K562 (cell line): ENCODE data around the gene NKX1-2. TPM values are rescaled to one million over a fixed set of nuclear protein-coding genes. Genes with fewer than 3 reads are reported as not detected.

Experiments
- ATAC-seq: fragments of 200-7000 bp; cut with Tn5 transposase; 3 replicates; pipeline ENCODE4 v1.9.1; 2020; ENCODE audit warnings: moderate library complexity
- BruUV-seq: library from RNA; stranded (reverse); fragments of 400-500 nt; replicated peaks from 2 replicates; lab custom pipeline; 2021; lab: Mats Ljungman, UMichigan
- CTCF ChIA-PET: fragments of 300-600 bp; formaldehyde crosslinking; extraction: SDS; loops from one replicate; lab custom pipeline; 2021; ENCODE audit warnings: low intra/inter-chr PET ratio; lab: Yijun Ruan, JAX
- POLR2A ChIA-PET: fragments of 300-600, 350-650 bp; sonication (Branson Sonifier 250); formaldehyde crosslinking; extraction: SDS; loops from one replicate; lab custom pipeline; 2021; ENCODE audit warnings: antibody characterized with exemption, inconsistent platforms; lab: Yijun Ruan, JAX
- DNase-seq, 4 experiments: peaks; one replicate each; pipeline versions ENCODE4 v3.0.0 to v3.0.0-alpha.2; 2011 to 2018; ENCODE audit warnings: low spot score in 3 of 4, mixed read lengths in 3 of 4; ENCODE audit errors: extremely low read depth in 1 of 4
- FAIRE-seq: peaks from 2 replicates; lab custom pipeline; 2011; peaks lifted over from hg19 to GRCh38; lab: Jason Lieb, UNC
- H2AFZ ChIP-seq: 2 replicates; pipeline ENCODE4 v1.6.0; 2011; ENCODE audit warnings: low read depth, low read length, control low read depth, inconsistent platforms
- H3K27ac ChIP-seq: fragments of 200-600 bp; 3 replicates; pipeline ENCODE4 v1.8.0; 2011; ENCODE audit warnings: low read depth, mild to moderate bottlenecking, control low read depth, inconsistent platforms, low read length, moderate library complexity, mixed read lengths; ENCODE audit errors: extremely low read depth
- H3K27me3 ChIP-seq, 2 experiments: fragments of 300-600 bp in 1 of 2; 2 replicates in 1 of 2; 3 replicates in 1 of 2; pipeline versions ENCODE4 v1.6.0 to v1.8.0; 2011; ENCODE audit warnings: inconsistent platforms in 2 of 2, low read length in 2 of 2, mild to moderate bottlenecking in 1 of 2, mixed read lengths in 1 of 2, moderate library complexity in 1 of 2; ENCODE audit not compliant: control insufficient read depth in 2 of 2, insufficient read depth in 2 of 2
- H3K36me3 ChIP-seq: fragments of 300-600 bp; 3 replicates; pipeline ENCODE4 v1.8.0; 2011; ENCODE audit warnings: mild to moderate bottlenecking, low read length, inconsistent platforms; ENCODE audit not compliant: control insufficient read depth, insufficient read depth
- H3K4me1 ChIP-seq, 2 experiments: fragments of 200-600 bp in 1 of 2; replicated peaks in 1 of 2; 2 replicates in 1 of 2; 3 replicates in 1 of 2; pipeline versions ENCODE4 v1.5.1 to v1.8.0; 2011; ENCODE audit warnings: inconsistent platforms in 2 of 2, low read length in 2 of 2, mild to moderate bottlenecking in 1 of 2, mixed read lengths in 1 of 2, moderate library complexity in 1 of 2; ENCODE audit not compliant: control insufficient read depth in 2 of 2, insufficient read depth in 2 of 2
- H3K4me2 ChIP-seq: 2 replicates; pipeline ENCODE4 v1.6.1; 2011; ENCODE audit warnings: low read length, control low read depth, inconsistent platforms, mixed read lengths; ENCODE audit not compliant: insufficient read depth
- H3K4me3 ChIP-seq: fragments of 200-600 bp; sonication (generic), shearing (Covaris generic); 2 replicates; pipeline ENCODE4 v1.5.1; 2016; ENCODE audit warnings: control low read depth, inconsistent platforms
- H3K79me2 ChIP-seq: fragments of 200-600 bp; 3 replicates; pipeline ENCODE4 v1.8.0; 2011; ENCODE audit warnings: low read length, inconsistent platforms; ENCODE audit not compliant: control insufficient read depth, insufficient read depth
- H3K9ac ChIP-seq, 2 experiments: 2 replicates each; pipeline versions ENCODE4 v1.6.0 to v1.6.1; 2011; ENCODE audit warnings: low read depth in 2 of 2, low read length in 2 of 2, control low read depth in 1 of 2, inconsistent platforms in 1 of 2, mild to moderate bottlenecking in 1 of 2, mixed read lengths in 1 of 2; ENCODE audit not compliant: insufficient read depth in 1 of 2
- H3K9me1 ChIP-seq: one replicate; pipeline ENCODE4 v1.6.0; 2011; ENCODE audit warnings: inconsistent platforms, mild to moderate bottlenecking, low read length, moderate library complexity; ENCODE audit not compliant: control insufficient read depth, insufficient read depth
- H3K9me3 ChIP-seq: replicated peaks from 2 replicates; pipeline ENCODE4 v1.5.1; 2011; ENCODE audit warnings: low read depth, low read length, inconsistent platforms; ENCODE audit not compliant: control insufficient read depth, insufficient read depth
- H4K20me1 ChIP-seq: replicated peaks from 2 replicates; pipeline ENCODE4 v1.6.1; 2011; ENCODE audit warnings: low read length, inconsistent platforms, mixed read lengths; ENCODE audit not compliant: control insufficient read depth, insufficient read depth
- C11orf30 ChIP-seq: fragments of 450-650 bp; IDR thresholded peaks from 2 replicates; pipeline ENCODE4 v1.6.1; 2016; ENCODE audit warnings: low read depth, mild to moderate bottlenecking
- E2F6 ChIP-seq, 2 experiments: IDR thresholded peaks; 2 replicates each; pipeline ENCODE4 v1.6.1; 2011; ENCODE audit warnings: borderline replicate concordance in 1 of 2, control low read depth in 1 of 2, low read depth in 1 of 2, low read length in 1 of 2, mild to moderate bottlenecking in 1 of 2, mixed read lengths in 1 of 2, moderate library complexity in 1 of 2; ENCODE audit not compliant: insufficient read depth in 1 of 2, insufficient read length in 1 of 2, poor library complexity in 1 of 2, severe bottlenecking in 1 of 2; ENCODE audit errors: extremely low read depth in 1 of 2
- EP300 ChIP-seq: IDR thresholded peaks from 2 replicates; pipeline ENCODE4 v1.6.1; 2012; ENCODE audit warnings: low read length, improper control_type of control experiment
- EZH2 ChIP-seq: IDR thresholded peaks from 2 replicates; pipeline ENCODE4 v1.6.1; 2012; ENCODE audit warnings: low read depth, mild to moderate bottlenecking, inconsistent platforms, low read length, borderline replicate concordance
- HDAC1 ChIP-seq, 2 experiments: fragments of 450-650 bp; IDR thresholded peaks; 2 replicates each; pipeline ENCODE4 v1.6.1; 2016 to 2017; ENCODE audit warnings: inconsistent platforms in 1 of 2, mild to moderate bottlenecking in 1 of 2, moderate library complexity in 1 of 2
- HDGF ChIP-seq: fragments of 450-650 bp; IDR thresholded peaks from 2 replicates; pipeline ENCODE4 v1.6.1; 2016
- JUND ChIP-seq, 2 experiments: IDR thresholded peaks; 2 replicates in 1 of 2; 3 replicates in 1 of 2; pipeline ENCODE4 v1.6.1; 2011; ENCODE audit warnings: borderline replicate concordance in 2 of 2, low read depth in 2 of 2, low read length in 2 of 2, improper control_type of control experiment in 1 of 2, missing biosample characterization in 1 of 2, missing genetic modification characterization in 1 of 2, missing genetic modification reagents in 1 of 2
- MAFF ChIP-seq: IDR thresholded peaks from 2 replicates; pipeline ENCODE4 v1.6.1; 2012; ENCODE audit warnings: low read length, improper control_type of control experiment
- MAFK ChIP-seq: IDR thresholded peaks from 2 replicates; pipeline ENCODE4 v1.6.1; 2011; ENCODE audit warnings: low read length, improper control_type of control experiment
- NBN ChIP-seq: fragments of 450-650 bp; IDR thresholded peaks from 2 replicates; pipeline ENCODE4 v1.6.1; 2016; ENCODE audit warnings: low read depth, mild to moderate bottlenecking
- NCOA2 ChIP-seq, 2 experiments: fragments of 450-650 bp; IDR thresholded peaks; 2 replicates each; pipeline ENCODE4 v1.6.1; 2018; ENCODE audit warnings: mild to moderate bottlenecking in 2 of 2, moderate library complexity in 1 of 2; ENCODE audit not compliant: partially characterized antibody in 2 of 2
- NCOR1 ChIP-seq: fragments of 450-650 bp; IDR thresholded peaks from 2 replicates; pipeline ENCODE4 v1.6.1; 2016; ENCODE audit warnings: mild to moderate bottlenecking, moderate library complexity
- NFIC ChIP-seq: fragments of 450-650 bp; IDR thresholded peaks from 2 replicates; pipeline ENCODE4 v1.6.1; 2017; ENCODE audit warnings: mild to moderate bottlenecking, inconsistent platforms
- PHTF2 ChIP-seq: fragments of 250-450 bp; sonication (Bioruptor Pico); IDR thresholded peaks from 2 replicates; pipeline ENCODE4 v1.5.0; 2021; ENCODE audit warnings: mild to moderate bottlenecking
- TAL1 ChIP-seq: fragments of 450-650 bp; IDR thresholded peaks from 2 replicates; pipeline ENCODE4 v1.6.1; 2016; ENCODE audit warnings: mild to moderate bottlenecking
- TFAP4 ChIP-seq: sonication (generic); formaldehyde crosslinking; IDR thresholded peaks from 2 replicates; pipeline ENCODE4 v1.8.0; 2022; ENCODE audit warnings: missing genetic modification reagents, mild to moderate bottlenecking, moderate library complexity, borderline replicate concordance
- TRIM24 ChIP-seq, 2 experiments: fragments of 450-650 bp; IDR thresholded peaks; 2 replicates each; pipeline ENCODE4 v1.6.1; 2016
- YY1 ChIP-seq, 3 experiments: IDR thresholded peaks; 2 replicates each; pipeline ENCODE4 v1.6.1; 2011; ENCODE audit warnings: low read length in 2 of 3, mild to moderate bottlenecking in 2 of 3, moderate library complexity in 2 of 3, borderline replicate concordance in 1 of 3, control low read depth in 1 of 3, low read depth in 1 of 3; ENCODE audit not compliant: insufficient read depth in 3 of 3, insufficient replicate concordance in 2 of 3, control insufficient read depth in 1 of 3, insufficient read length in 1 of 3; ENCODE audit errors: extremely low read depth in 1 of 3
- ZNF316 ChIP-seq: fragments of 450-650 bp; IDR thresholded peaks from 2 replicates; pipeline ENCODE4 v1.6.1; 2016
- ZNF41 ChIP-seq: fragments of 250-450 bp; sonication (Bioruptor Pico); conservative IDR thresholded peaks from 2 replicates; pipeline ENCODE4 v1.4.0; 2020; ENCODE audit warnings: mild to moderate bottlenecking
- ZNF695 ChIP-seq: fragments of 450-650 bp; formaldehyde crosslinking; IDR thresholded peaks from 2 replicates; pipeline ENCODE4 v1.4.0; 2020; ENCODE audit warnings: mild to moderate bottlenecking, moderate library complexity
- WGBS: fragments of 100-300 bp; shearing (Covaris generic); methylation state at CpG from one replicate; pipeline ENCODE4 v1.1.6; 2016; ENCODE audit warnings: low coverage, mixed read lengths; ENCODE audit not compliant: insufficient coverage; ENCODE audit errors: missing lambda C conversion rate; 5-methylcytosine and 5-hydroxymethylcytosine counted together
- in situ Hi-C: fragments of 300-500 bp; cut with MboI; formaldehyde crosslinking; loops from 4 replicates; pipeline ENCODE4 v1.15.0; 2018; ENCODE audit warnings: inconsistent platforms, mixed read lengths
- intact Hi-C: fragments of 100-400 bp; cut with micrococcal nuclease; formaldehyde crosslinking; loops from 2 replicates; pipeline ENCODE4 v1.14.2; 2022
- polyA plus RNA-seq, 8 experiments: library from polyadenylated mRNA; depleted of rRNA in 4 of 8; stranded (reverse) in 5 of 8; unstranded in 3 of 8; fragments of >200 nt; fragmentation: Nextera tagmentation in 2 of 8; fragmentation: Illumina TruSeq in 1 of 8; extraction: Ambion mirVana in 2 of 8; extraction: Trizol in 1 of 8; gene quantifications; 2 replicates each; pipeline versions ENCODE4 v1.2.1 to v1.2.3, GENCODE V29; 2011 to 2014; ENCODE audit warnings: inconsistent platforms in 1 of 8, missing spikeins in 1 of 8
- total RNA-seq, 7 experiments: library from RNA; depleted of rRNA in 6 of 7; stranded (reverse); fragments of >200 nt in 6 of 7; fragmentation: Illumina TruSeq in 2 of 7; extraction: Trizol in 2 of 7; gene quantifications; 2 replicates each; pipeline versions ENCODE4 v1.2.1 to v1.2.3, GENCODE V29; 2011 to 2021; ENCODE audit warnings: low replicate concordance in 1 of 7

The NKX1-2 gene
- total and polyA plus RNA-seq, 9 of the 15 experiments (the other 6 are each of a cell fraction or from before 2014, with no cell fraction given) = not detected

GRCh38 chr10:124420254-124420653, 29.6 kb downstream of the NKX1-2 start:
- WGBS = 0% methylated on average over 1 of the region's 1 CpG
- CTCF ChIA-PET = no interaction called here
- in situ Hi-C loops (no loop called here), intact Hi-C loops (loop anchor here (2.0 to 5.0 kb wide), 2 partner anchors 37 to 67 kb away; no protein-coding TSS in a partner anchor)
- Histone ChIP-seq H3K79me2 (peaks cover 35% of the 10 kb centered on the region), H4K20me1 (peaks cover 14% of the 10 kb centered on the region; the same call in 1 of the 2 replicates), H3K9ac (peak overlapping the region in 1 of 2 experiments; percentile 48; a peak in 1 of 4 replicates), H3K27ac (peak overlapping the region; percentile 72), H3K36me3 (peaks cover 5% of the 10 kb centered on the region; the same call in 1 of the 3 replicates), H2AFZ (0 out of 2 replicates have a peak overlapping the region, but pooled peaks have one; percentile 25), H3K27me3 (no peaks in the 10 kb centered on the region), H3K4me2 (peak overlapping the region; percentile 74), H3K4me3 (no peak overlapping the region), H3K9me1 (no peaks in the 10 kb centered on the region), H3K9me3 (no peaks in the 10 kb centered on the region), H3K4me1 (peaks cover 42 to 48% of the 10 kb centered on the region in 2 experiments)
- ATAC-seq = peak; percentile 30
- no TSS peak for BruUV-seq
- FAIRE-seq = peak; percentile 97
- peak; percentile 23 to 86 (median 48) for DNase-seq
- POLR2A ChIA-PET = interaction anchor here (0.6 to 0.9 kb wide), 5 partner anchors 10 to 134 kb away, joined by 3 to 4 read pairs (median 3); partner anchors contain the start of gene LHPP
- TF ChIP-seq NFIC (peak; percentile 95), MAFF (peak; percentile 63; the same call in 1 of the 2 replicates), JUND (IDR thresholded peaks at IDR 0.05; ENCODE audit: borderline replicate concordance, low read depth, low read length) (0 out of 2 replicates have a peak, but pooled peaks have one; percentile 7), JUND (tag; IDR thresholded peaks at IDR 0.05; ENCODE audit: borderline replicate concordance, low read depth, low read length) (peak; percentile 13; the same call in 1 of the 3 replicates), ZNF695 (CRISPR knock-in tag) (no peak), NCOR1 (peak; percentile 53), EZH2 (no peak), TAL1 (peak; percentile 56; the same call in 1 of the 2 replicates), TRIM24 (IDR thresholded peaks at IDR 0.05) (peak in 1 of 2 experiments; percentile 47; a peak in 1 of 4 replicates), MAFK (peak; percentile 38; the same call in 1 of the 2 replicates), HDAC1 (IDR thresholded peaks at IDR 0.05) (peak in 1 of 2 experiments; percentile 18; a peak in 1 of 4 replicates), ZNF41 (CRISPR knock-in tag) (no peak), PHTF2 (CRISPR knock-in tag) (0 out of 2 replicates have a peak, but pooled peaks have one; percentile 45), C11orf30 (peak; percentile 77; the same call in 1 of the 2 replicates), NCOA2 (IDR thresholded peaks at IDR 0.05; ENCODE audit: partially characterized antibody in 2 of 2) (no peak), EP300 (peak; percentile 49; the same call in 1 of the 2 replicates), ZNF316 (peak; percentile 91), YY1 (IDR thresholded peaks at IDR 0.05; ENCODE audit: borderline replicate concordance in 1 of 3, control insufficient read depth in 1 of 3, extremely low read depth in 1 of 3, insufficient read depth in 3 of 3, insufficient read length in 1 of 3, insufficient replicate concordance in 2 of 3, low read depth in 1 of 3, low read length in 2 of 3) (peak in 1 of 3 experiments; percentile 17), NBN (0 out of 2 replicates have a peak, but pooled peaks have one; percentile 28), HDGF (0 out of 2 replicates have a peak, but pooled peaks have one; percentile 21), E2F6 (IDR thresholded peaks at IDR 0.05; ENCODE audit: borderline replicate concordance in 1 of 2, extremely low read depth in 1 of 2, insufficient read depth in 1 of 2, insufficient read length in 1 of 2, low read depth in 1 of 2, low read length in 1 of 2, poor library complexity in 1 of 2, severe bottlenecking in 1 of 2) (no peak), TFAP4 (CRISPR knock-in tag) (peak; percentile 24; the same call in 1 of the 2 replicates)
